ENCODE results near the gene CETP.
"Not testable (repeated sequence)": the region's sequence is repeated elsewhere in the genome, so short reads cannot be mapped to it uniquely, and the experiment has no call there.

The CETP gene

DNA sequence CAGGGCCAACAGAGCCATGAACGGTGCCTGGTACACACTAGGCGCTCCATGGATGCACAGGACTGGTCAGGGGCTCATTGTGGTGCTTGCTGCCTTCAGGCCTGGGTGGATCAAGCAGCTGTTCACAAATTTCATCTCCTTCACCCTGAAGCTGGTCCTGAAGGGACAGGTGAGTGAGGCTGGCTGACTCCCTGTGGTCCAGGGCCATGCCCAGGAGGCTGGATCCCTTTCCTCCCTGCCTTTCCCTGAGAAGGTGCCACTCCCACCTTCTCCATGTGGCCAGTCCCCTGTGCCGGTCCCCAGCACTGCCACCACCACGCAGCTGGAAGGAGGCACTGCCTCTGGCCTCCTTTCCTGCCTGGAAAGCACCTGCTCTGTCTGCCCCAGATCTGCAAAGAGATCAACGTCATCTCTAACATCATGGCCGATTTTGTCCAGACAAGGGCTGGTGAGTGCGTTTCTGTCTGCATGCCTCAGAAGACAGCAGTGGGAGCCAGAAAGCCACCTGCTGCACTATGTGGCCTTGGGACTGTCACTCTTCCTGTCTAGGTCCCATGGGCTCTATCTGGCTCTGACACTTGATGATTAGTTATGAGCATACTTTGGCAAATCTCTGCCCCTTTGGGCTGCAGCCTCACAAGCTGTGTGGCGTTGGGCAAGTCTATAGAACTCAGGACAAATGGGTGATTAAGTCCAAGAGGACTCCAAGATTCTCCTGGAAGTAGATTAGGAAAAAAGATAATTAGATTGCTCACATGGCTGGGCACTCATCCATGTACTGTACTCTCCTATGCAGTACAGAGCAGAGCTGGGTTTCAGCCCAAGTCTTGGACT lies 9.4 kb downstream of the CETP start:
- H3K4me3 ChIP-seq (ENCODE audit: low read length), result no peak overlapping the region
- H3K36me3 ChIP-seq (ENCODE audit: control insufficient read depth, insufficient read depth, low read length), result no peaks in the 10 kb centered on the region
- H3K9me3 ChIP-seq (ENCODE audit: control insufficient read depth, low read length), result no peaks in the 10 kb centered on the region
- H3K4me1 ChIP-seq (ENCODE audit: control insufficient read depth, insufficient read depth, low read length), result no peaks in the 10 kb centered on the region
- no peak overlapping the region for H3K9ac ChIP-seq (ENCODE audit: low read length)
- H3K27me3 ChIP-seq (ENCODE audit: control insufficient read depth, insufficient read depth, low read length), result peaks cover 6% of the 10 kb centered on the region

DNA sequence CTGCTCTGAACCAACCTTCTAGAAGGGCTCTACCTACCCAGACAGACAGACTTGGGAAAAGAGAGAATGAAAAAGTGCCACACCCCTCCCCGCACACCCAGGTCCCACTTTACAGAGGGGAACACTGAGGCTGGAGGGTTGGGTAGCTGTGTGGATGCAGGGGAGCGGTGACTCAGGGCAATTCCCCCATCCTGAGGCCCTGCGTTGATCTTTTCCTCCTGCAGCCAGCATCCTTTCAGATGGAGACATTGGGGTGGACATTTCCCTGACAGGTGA lies 10.0 kb downstream of the CETP start:
- no peaks in the 10 kb centered on the region for H3K4me1 ChIP-seq (ENCODE audit: control insufficient read depth, insufficient read depth, low read length)
- H3K9me3 ChIP-seq (ENCODE audit: control insufficient read depth, low read length), result no peaks in the 10 kb centered on the region
- H3K9ac ChIP-seq (ENCODE audit: low read length), result no peak overlapping the region
- H3K27me3 ChIP-seq (ENCODE audit: control insufficient read depth, insufficient read depth, low read length), result peaks cover 6% of the 10 kb centered on the region
- H3K4me3 ChIP-seq (ENCODE audit: low read length), result no peak overlapping the region
- H3K36me3 ChIP-seq (ENCODE audit: control insufficient read depth, insufficient read depth, low read length), result no peaks in the 10 kb centered on the region

DNA sequence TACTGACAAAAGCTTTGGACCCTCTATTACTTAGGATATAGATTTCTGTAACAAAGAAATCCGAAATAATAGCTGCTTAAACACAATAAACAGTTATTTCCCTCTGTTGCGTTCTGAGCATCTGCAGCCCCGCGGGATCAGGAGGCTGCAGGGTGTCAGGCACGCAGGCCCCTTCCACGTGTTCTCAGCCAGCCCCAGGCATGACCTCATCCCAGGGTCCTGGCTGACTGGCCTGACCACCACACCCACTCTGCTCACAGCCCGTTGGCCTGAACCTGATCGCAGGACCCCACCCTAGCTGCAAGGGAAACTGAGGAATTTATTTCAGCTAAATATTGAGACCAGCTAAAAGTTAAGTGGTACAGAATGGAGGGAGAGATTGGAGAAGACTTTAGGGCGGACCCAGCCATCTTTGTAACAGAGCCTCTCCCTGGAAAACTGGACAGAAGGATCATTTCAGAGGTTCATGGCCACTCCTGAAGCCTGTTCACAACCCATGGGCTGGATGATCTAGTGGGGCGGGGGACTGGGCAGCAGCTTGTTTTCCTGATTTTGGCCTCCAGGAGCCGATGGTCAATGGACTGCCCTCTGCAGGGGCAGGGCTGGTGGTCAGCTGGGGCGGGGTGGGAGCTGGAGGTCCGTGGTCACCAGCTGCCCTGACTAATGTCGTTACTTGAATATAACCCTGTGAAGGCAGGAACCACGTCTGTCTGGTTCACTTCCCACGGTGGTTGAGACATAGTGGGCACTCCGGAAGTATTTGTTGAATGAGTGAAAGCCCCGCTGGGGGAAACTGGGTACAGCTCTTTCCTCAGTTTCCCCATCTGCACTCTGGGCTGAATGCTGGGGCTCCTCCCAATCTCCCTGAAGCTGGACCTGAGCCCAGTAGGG lies 10.9 kb downstream of the CETP start:
- no peaks in the 10 kb centered on the region for H3K36me3 ChIP-seq (ENCODE audit: control insufficient read depth, insufficient read depth, low read length)
- no peak overlapping the region for H3K4me3 ChIP-seq (ENCODE audit: low read length)
- peaks cover 6% of the 10 kb centered on the region for H3K27me3 ChIP-seq (ENCODE audit: control insufficient read depth, insufficient read depth, low read length)
- H3K4me1 ChIP-seq (ENCODE audit: control insufficient read depth, insufficient read depth, low read length), result no peaks in the 10 kb centered on the region
- H3K9ac ChIP-seq (ENCODE audit: low read length), result no peak overlapping the region
- H3K9me3 ChIP-seq (ENCODE audit: control insufficient read depth, low read length), result no peaks in the 10 kb centered on the region

DNA sequence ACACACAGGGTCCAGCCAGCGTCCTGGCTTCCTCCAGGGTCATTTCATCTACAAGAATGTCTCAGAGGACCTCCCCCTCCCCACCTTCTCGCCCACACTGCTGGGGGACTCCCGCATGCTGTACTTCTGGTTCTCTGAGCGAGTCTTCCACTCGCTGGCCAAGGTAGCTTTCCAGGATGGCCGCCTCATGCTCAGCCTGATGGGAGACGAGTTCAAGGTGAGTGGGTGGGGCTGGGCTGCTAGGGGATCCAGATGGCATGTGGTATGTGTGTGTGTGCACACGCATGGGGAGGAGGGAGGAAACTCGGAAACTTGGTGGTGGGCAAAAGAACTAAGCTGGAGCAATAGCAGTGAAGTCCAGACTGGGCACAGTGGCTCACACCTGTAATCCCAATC lies 11.5 kb downstream of the CETP start:
- no peaks in the 10 kb centered on the region for H3K36me3 ChIP-seq (ENCODE audit: control insufficient read depth, insufficient read depth, low read length)
- no peak overlapping the region for H3K4me3 ChIP-seq (ENCODE audit: low read length)
- peaks cover 6% of the 10 kb centered on the region for H3K27me3 ChIP-seq (ENCODE audit: control insufficient read depth, insufficient read depth, low read length)
- no peak overlapping the region for H3K9ac ChIP-seq (ENCODE audit: low read length)
- no peaks in the 10 kb centered on the region for H3K4me1 ChIP-seq (ENCODE audit: control insufficient read depth, insufficient read depth, low read length)
- H3K9me3 ChIP-seq (ENCODE audit: control insufficient read depth, low read length), result no peaks in the 10 kb centered on the region

DNA sequence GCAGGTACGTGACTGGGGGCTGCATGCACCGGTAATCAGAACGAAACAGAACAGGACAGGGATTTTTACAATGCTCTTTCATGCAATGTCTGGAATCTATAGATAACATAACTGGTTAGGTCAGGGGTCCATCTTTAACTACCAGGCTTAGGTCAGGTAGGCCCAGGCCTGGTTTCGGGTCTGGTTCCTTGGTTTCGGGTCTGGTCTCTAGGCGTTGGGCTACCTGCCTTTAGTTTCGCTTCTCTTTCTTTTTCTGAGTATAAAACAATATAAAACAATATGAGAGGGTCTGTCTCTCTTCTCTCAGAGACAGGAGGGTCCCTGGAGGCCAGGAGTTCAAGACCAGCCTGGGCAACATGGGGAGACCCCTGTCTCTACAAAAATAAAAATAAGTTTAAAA lies 12.1 kb downstream of the CETP start:
- H3K27me3 ChIP-seq (ENCODE audit: control insufficient read depth, insufficient read depth, low read length); H3K9me3 ChIP-seq (ENCODE audit: control insufficient read depth, low read length); H3K9ac ChIP-seq (ENCODE audit: low read length); H3K4me1 ChIP-seq (ENCODE audit: control insufficient read depth, insufficient read depth, low read length); H3K4me3 ChIP-seq (ENCODE audit: low read length); H3K36me3 ChIP-seq (ENCODE audit: control insufficient read depth, insufficient read depth, low read length): not testable (repeated sequence)

DNA sequence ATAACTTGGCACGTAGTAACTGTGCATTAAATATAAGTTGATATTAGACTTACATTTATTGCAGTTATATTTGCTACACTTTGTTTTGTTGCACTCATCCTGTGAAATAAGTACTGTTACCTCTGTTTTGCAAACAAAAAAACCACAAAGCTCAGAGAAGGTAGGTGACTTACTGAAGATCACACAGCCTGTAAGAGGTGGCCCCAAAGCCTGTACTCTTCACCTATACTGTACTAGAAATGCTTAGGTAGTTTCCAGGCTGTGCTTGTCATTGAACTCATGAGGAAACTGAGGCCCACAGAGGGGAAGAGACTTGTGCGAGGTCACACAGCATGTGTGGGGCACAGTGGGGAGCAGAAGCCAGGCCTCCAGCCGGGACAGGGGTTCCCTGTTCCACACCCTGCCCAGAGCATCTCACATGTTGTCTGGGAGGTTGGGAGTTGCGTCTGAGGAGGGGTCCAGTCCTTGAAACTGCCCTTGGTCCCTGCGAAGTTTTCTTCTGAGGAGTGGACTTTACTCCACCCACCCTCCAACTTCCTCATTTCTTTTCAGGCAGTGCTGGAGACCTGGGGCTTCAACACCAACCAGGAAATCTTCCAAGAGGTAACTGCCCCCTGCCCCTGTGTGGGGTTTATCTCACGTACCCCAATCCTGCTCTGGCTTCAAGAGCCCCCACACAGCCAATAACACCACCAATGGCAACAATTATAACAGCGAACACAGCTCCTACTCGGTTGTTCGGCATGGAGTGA lies 13.0 kb downstream of the CETP start:
- Histone ChIP-seq H3K9ac (ENCODE audit: low read length) (no peak overlapping the region), H3K36me3 (ENCODE audit: control insufficient read depth, insufficient read depth, low read length) (no peaks in the 10 kb centered on the region), H3K9me3 (ENCODE audit: control insufficient read depth, low read length) (no peaks in the 10 kb centered on the region), H3K4me1 (ENCODE audit: control insufficient read depth, insufficient read depth, low read length) (no peaks in the 10 kb centered on the region), H3K4me3 (ENCODE audit: low read length) (no peak overlapping the region), H3K27me3 (ENCODE audit: control insufficient read depth, insufficient read depth, low read length) (peaks cover 6% of the 10 kb centered on the region)

DNA sequence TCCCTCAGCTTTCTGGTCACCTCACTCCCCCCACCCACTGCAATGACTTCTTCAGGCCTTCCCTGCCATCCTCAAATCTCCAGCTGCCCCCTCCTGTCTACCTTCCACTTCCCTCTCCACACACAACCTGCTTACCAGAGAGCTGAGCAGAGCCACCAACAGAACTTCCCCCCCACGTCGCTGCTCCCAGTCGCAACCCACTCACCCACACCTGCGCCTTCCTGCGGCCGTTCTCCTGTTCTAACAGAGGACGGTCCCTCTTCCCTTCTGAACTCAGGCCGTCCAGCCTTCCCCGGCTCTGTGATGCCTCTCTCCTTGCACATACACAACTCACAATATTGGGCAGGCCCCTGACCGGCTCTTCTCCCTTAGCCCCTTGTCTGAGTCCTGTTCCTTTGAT lies 14.0 kb downstream of the CETP start:
- H3K27me3 ChIP-seq (ENCODE audit: control insufficient read depth, insufficient read depth, low read length), result peaks cover 6% of the 10 kb centered on the region
- no peaks in the 10 kb centered on the region for H3K36me3 ChIP-seq (ENCODE audit: control insufficient read depth, insufficient read depth, low read length)
- H3K9ac ChIP-seq (ENCODE audit: low read length), result no peak overlapping the region
- H3K4me1 ChIP-seq (ENCODE audit: control insufficient read depth, insufficient read depth, low read length), result no peaks in the 10 kb centered on the region
- H3K9me3 ChIP-seq (ENCODE audit: control insufficient read depth, low read length), result no peaks in the 10 kb centered on the region
- H3K4me3 ChIP-seq (ENCODE audit: low read length), result no peak overlapping the region

DNA sequence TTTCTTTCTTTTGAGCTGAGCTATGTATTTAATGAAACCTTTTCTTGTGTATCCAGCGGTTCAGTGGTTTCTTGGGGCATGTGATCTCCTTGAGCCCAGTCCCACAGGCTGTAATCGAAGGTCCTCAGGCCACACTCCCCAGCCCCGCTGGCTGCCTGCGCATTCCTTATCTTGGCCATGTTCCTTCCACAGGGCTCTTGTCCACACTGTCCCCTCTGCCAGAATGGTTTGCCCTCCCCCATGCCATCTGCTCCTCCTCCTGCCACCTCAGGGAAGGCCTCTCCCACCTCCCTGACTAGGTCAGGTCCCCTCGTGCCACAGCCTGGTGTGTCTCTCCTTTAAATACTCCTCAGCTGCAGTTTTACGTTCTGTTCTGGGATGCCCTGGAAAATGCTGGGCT lies 15.5 kb downstream of the CETP start:
- Histone ChIP-seq H3K27me3 (ENCODE audit: control insufficient read depth, insufficient read depth, low read length) (peaks cover 6% of the 10 kb centered on the region), H3K9ac (ENCODE audit: low read length) (no peak overlapping the region), H3K4me1 (ENCODE audit: control insufficient read depth, insufficient read depth, low read length) (no peaks in the 10 kb centered on the region)

DNA sequence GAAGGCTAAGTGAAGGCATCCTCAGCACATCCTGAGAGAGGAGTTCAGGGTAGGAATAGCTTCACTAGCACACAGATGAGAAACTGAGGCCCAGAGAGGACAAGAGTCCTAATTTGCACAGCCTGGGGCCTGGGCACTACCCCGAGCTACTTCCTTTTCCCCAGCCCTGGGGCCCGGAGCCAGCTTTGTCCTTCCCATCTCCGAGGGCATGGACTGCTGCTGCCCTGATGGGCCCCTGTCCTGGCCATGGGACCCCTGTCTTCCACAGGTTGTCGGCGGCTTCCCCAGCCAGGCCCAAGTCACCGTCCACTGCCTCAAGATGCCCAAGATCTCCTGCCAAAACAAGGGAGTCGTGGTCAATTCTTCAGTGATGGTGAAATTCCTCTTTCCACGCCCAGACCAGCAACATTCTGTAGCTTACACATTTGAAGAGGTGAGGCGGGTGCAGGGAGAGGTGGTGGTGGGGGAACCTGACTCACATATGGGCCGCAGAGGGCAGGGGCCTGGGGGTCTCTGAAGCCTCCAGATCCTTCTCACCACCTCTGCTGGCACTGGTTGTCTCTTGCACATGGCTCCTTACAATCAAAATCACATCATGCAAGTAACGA lies 16.2 kb downstream of the CETP start:
- Histone ChIP-seq H3K27me3 (ENCODE audit: control insufficient read depth, insufficient read depth, low read length) (peaks cover under 1% of the 10 kb centered on the region), H3K9ac (ENCODE audit: low read length) (no peak overlapping the region), H3K36me3 (ENCODE audit: control insufficient read depth, insufficient read depth, low read length) (no peaks in the 10 kb centered on the region), H3K9me3 (ENCODE audit: control insufficient read depth, low read length) (no peaks in the 10 kb centered on the region), H3K4me3 (ENCODE audit: low read length) (no peak overlapping the region), H3K4me1 (ENCODE audit: control insufficient read depth, insufficient read depth, low read length) (peaks cover 1% of the 10 kb centered on the region)

More for the DNA sequence above, 15.5 kb downstream of the CETP start:
- H3K4me3 ChIP-seq (ENCODE audit: low read length), result no peak overlapping the region
- H3K9me3 ChIP-seq (ENCODE audit: control insufficient read depth, low read length), result no peaks in the 10 kb centered on the region
- no peaks in the 10 kb centered on the region for H3K36me3 ChIP-seq (ENCODE audit: control insufficient read depth, insufficient read depth, low read length)

DNA sequence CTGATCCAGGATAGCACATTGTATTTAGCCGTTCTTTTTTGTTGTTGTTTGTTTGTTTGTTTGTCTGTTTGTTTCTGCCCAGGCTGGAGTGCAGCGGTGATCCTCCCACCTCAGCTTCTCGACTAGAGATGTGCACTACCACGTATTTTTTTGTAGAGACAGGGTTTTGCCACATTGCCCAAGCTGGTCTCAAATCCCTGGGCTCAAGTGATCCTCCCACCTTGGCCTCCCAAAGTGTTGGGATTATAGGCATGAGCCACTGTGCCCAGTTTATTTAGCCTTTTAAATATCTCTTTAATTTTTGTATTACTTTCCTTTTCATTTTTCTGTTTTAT lies 18.4 kb downstream of the CETP start:
- Histone ChIP-seq H3K9me3 (ENCODE audit: control insufficient read depth, low read length) (no peaks in the 10 kb centered on the region), H3K4me3 (ENCODE audit: low read length) (no peak overlapping the region), H3K36me3 (ENCODE audit: control insufficient read depth, insufficient read depth, low read length) (no peaks in the 10 kb centered on the region), H3K27me3 (ENCODE audit: control insufficient read depth, insufficient read depth, low read length) (no peaks in the 10 kb centered on the region), H3K4me1 (ENCODE audit: control insufficient read depth, insufficient read depth, low read length) (peaks cover 24% of the 10 kb centered on the region), H3K9ac (ENCODE audit: low read length) (no peak overlapping the region)

DNA sequence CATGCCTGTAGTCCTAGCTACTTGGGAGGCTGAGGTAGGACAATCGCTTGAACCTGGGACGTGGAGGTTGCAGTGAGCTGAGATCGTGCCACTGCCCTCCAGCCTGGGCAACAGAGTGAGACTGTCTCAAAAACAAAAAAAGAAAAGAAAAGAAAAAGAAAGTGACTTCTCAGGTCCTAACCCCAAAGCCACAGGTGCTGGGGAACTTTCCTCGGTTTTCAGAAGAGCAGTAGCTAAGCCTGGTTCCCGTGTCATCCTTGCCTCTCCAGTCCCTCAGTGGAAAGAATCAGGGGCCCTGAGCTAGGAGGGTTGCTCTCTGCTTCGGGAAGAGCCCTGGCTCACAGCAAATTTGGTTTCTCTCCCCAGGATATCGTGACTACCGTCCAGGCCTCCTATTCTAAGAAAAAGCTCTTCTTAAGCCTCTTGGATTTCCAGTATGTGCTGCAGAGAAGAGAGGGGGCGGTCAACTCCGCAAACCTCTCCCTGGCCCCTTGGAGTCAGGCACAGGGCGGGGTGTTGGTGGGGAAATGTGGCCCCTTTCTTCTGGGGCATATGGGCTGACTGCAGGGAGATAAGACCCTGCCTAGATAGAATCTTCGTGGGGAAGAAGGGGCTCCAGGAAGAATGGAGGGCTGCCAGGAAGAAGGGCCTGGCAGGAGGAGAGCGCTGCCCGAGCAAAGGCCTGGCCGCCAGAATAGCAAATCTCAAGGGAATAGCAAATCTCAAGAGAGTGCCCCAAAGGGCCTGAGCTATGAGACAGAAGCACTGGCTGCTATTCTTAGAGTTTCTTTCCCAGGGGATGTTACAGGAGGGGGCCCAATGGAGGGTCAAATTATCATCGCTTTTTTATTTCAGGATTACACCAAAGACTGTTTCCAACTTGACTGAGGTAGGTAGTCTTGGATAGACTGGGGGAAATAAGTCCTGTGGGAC lies 19.3 kb downstream of the CETP start:
- Histone ChIP-seq H3K9me3 (ENCODE audit: control insufficient read depth, low read length) (no peaks in the 10 kb centered on the region), H3K36me3 (ENCODE audit: control insufficient read depth, insufficient read depth, low read length) (no peaks in the 10 kb centered on the region), H3K4me3 (ENCODE audit: low read length) (no peak overlapping the region), H3K27me3 (ENCODE audit: control insufficient read depth, insufficient read depth, low read length) (no peaks in the 10 kb centered on the region), H3K4me1 (ENCODE audit: control insufficient read depth, insufficient read depth, low read length) (peaks cover 32% of the 10 kb centered on the region), H3K9ac (ENCODE audit: low read length) (no peak overlapping the region)
